KOPT-K1 (cell line): Measurements from ENCODE around the gene RPL13A.

Source experiments
- H3K27ac ChIP-seq: fragments of 200-600 bp; sonication (generic); 2 replicates; pipeline ENCODE4 v1.5.1; 2016; ENCODE audit warnings: antibody characterized with exemption, mild to moderate bottlenecking, low read depth, low read length; ENCODE audit not compliant: poor library complexity, severe bottlenecking
- H3K36me3 ChIP-seq: fragments of 200-600 bp; sonication (generic); 2 replicates; pipeline ENCODE4 v1.5.1; 2017; ENCODE audit warnings: antibody characterized with exemption, mild to moderate bottlenecking, low read length, moderate library complexity; ENCODE audit not compliant: insufficient read depth
- H3K9me3 ChIP-seq: fragments of 200-600 bp; sonication (generic); 2 replicates; pipeline ENCODE4 v1.5.1; 2017; ENCODE audit warnings: antibody characterized with exemption, low read length, mild to moderate bottlenecking; ENCODE audit not compliant: insufficient read depth, poor library complexity, severe bottlenecking

The RPL13A gene

DNA sequence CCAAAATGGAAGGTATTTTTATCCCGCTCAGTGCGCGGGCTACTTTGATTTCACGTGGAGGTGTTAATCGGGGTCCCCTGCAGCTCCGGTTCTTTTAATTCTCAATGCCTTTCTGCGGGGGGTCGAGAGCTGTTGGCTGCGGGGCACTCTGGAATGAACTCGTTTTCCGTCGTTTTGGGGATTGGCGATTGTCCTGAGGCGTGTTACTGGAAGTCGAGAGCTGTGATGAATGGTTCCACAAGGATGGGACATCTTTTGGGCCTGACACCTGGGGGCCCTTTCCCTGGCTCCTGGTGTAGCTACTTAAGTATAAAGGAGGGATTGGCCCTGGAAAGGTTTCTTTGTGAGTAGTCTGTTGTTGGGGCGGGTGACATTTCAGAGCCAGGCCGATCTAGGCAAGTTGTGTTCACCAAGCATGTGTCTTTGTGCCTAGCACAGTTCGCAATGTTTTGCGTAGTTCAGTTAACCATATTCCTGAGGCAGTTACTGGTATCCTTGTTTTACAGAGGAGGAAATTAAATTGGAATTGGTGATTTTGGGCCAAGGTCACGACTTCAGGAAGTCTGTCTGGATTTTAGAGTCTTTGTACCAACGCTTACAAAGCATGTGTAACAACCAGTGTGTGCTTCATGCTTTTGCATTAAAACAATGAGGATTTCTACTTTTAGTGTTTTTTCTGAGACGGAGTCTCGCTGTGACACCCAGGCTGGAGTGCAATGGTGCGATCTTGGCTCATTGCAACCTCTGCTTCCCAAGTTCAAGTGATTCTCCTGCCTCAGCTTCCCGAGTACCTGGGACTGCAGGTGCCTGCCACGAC, 846 bp downstream of the RPL13A start:
- peak overlapping the region; percentile 88 for H3K27ac ChIP-seq
- H3K9me3 ChIP-seq, result no peaks in the 10 kb centered on the region
- H3K36me3 ChIP-seq, result peaks cover 59% of the 10 kb centered on the region

GRCh38 chr19:49488863-49489537, 1.6 kb downstream of the RPL13A start:
- Histone ChIP-seq H3K9me3 (no peaks in the 10 kb centered on the region), H3K27ac (peak overlapping the region; percentile 88), H3K36me3 (peaks cover 59% of the 10 kb centered on the region)

DNA sequence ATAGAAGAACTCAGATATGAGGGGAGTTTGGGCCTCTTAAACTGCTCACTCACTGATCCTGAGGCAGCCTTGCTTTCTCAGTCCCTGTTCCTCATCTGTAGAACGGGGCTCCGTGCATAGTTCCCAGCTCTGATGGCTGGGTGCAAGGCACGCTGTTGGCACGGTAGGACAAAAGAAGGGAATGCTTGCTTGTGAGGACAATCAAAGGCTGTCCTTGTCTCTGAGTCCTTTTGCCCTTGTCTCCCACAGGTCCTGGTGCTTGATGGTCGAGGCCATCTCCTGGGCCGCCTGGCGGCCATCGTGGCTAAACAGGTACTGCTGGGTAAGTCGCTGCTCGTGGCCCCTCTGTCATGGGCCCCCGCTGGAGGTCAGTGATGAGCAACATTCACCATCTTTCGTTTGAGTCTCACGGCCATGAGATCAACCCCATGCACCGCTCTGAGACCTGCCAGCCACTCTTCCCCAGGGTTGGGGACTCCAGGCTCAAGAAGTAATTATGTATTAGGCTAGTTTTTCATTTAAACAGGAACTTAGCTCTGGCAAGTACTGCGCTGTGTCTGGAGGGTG, 2.3 kb downstream of the RPL13A start:
- Histone ChIP-seq H3K36me3 (peaks cover 59% of the 10 kb centered on the region), H3K27ac (peak overlapping the region; percentile 88), H3K9me3 (no peaks in the 10 kb centered on the region)

DNA sequence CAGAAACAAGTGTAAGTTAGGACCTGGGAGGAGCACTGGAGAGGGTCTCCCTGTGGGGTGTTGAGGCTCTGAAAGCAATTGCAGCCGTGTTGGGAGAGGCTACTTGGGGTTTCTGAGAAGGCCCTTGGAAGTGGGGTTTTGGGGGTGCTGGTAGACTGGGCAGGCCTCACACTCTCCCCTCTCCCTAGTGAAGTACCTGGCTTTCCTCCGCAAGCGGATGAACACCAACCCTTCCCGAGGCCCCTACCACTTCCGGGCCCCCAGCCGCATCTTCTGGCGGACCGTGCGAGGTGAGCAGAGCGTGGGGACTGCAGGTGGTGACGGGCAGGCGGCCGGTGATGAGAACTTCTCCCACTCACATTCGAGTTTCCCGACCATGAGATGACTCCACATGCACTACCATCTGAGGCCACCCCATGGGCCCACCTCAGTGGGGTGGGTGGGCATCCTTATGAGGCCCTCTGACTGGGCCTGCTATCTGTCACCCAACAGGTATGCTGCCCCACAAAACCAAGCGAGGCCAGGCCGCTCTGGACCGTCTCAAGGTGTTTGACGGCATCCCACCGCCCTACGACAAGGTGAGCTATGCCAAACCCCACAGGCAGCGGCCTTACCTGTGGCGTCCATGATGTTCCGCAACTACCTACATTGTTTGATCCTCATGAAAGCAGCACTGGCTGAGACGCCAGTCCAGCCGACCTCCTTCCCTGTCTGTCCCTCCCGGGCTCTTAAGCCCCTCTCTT, 3.0 kb downstream of the RPL13A start:
- Histone ChIP-seq H3K27ac (peak overlapping the region; percentile 88), H3K9me3 (no peaks in the 10 kb centered on the region), H3K36me3 (peaks cover 59% of the 10 kb centered on the region)

DNA sequence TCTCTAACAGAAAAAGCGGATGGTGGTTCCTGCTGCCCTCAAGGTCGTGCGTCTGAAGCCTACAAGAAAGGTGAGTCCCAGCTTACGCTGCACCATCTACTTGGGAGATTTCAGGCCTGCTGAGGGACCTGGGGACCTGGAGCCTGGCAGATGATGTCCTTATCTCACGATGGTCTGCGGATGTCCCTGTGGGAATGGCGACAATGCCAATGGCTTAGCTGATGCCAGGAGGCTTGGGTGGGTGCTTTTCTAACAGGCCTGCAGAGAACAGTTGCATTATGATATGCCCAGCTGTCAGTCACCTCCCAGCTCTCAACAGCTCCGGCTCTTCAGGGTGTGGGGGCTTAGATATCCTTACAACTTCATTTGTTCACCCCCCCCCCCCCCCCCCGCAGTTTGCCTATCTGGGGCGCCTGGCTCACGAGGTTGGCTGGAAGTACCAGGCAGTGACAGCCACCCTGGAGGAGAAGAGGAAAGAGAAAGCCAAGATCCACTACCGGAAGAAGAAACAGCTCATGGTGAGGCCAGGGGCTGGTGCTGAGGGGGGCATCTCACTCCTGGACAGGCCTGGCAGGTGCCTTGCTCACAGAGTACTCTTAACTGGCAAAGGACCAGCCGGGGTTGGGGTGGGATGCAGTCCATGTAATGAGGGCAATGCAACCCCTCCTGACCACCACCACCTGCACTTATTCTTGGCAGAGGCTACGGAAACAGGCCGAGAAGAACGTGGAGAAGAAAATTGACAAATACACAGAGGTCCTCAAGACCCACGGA, 3.8 kb downstream of the RPL13A start:
- peaks cover 59% of the 10 kb centered on the region for H3K36me3 ChIP-seq
- H3K9me3 ChIP-seq, result no peaks in the 10 kb centered on the region
- no peak overlapping the region for H3K27ac ChIP-seq

- no peaks in the 10 kb centered on the region for H3K9me3 ChIP-seq
- no peak overlapping the region for H3K27ac ChIP-seq
- H3K36me3 ChIP-seq, result peaks cover 59% of the 10 kb centered on the region
These were observed 4.6 kb downstream of the RPL13A start for GRCh38 chr19:49491804-49492572.

GRCh38 chr19:49492573-49493405, 5.4 kb downstream of the RPL13A start:
- Histone ChIP-seq H3K27ac (no peak overlapping the region), H3K9me3 (no peaks in the 10 kb centered on the region), H3K36me3 (peaks cover 65% of the 10 kb centered on the region)

DNA sequence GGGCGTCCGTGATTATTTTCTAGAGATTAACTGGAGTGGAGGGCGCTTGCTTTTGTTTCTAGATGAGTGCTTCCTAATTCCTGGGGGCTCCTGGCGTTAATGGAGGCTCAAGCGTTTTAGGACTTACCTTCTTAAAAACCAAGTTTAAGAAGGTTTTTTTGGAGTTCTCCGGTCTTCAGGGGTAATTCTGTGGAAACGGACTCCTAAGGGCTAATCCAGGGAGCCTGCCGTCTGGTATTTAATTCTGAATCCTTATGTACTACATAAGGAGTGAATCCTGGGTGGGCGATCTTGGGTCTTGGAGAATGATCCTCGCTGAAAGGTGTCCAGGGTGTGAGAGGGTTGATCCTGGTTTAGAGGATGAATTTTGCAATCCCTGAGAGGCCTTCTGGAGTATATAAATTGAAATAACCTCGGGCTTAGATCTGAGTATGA, 9.2 kb downstream of the RPL13A start:
- Histone ChIP-seq H3K36me3 (peaks cover 51% of the 10 kb centered on the region), H3K27ac (peak overlapping the region; percentile 87), H3K9me3 (no peaks in the 10 kb centered on the region)

GRCh38 chr19:49497047-49497788, 9.8 kb downstream of the RPL13A start:
- peaks cover 45% of the 10 kb centered on the region for H3K36me3 ChIP-seq
- no peaks in the 10 kb centered on the region for H3K9me3 ChIP-seq
- H3K27ac ChIP-seq, result peak overlapping the region; percentile 87

- Histone ChIP-seq H3K36me3 (peaks cover 40% of the 10 kb centered on the region), H3K9me3 (no peaks in the 10 kb centered on the region), H3K27ac (peak overlapping the region; percentile 87)
These were observed 10.3 kb downstream of the RPL13A start for GRCh38 chr19:49497789-49498103.

GRCh38 chr19:49498475-49498874, 11.1 kb downstream of the RPL13A start:
- H3K36me3 ChIP-seq, result peaks cover 32% of the 10 kb centered on the region
- peak overlapping the region; percentile 69 for H3K27ac ChIP-seq
- no peaks in the 10 kb centered on the region for H3K9me3 ChIP-seq

- peaks cover 31% of the 10 kb centered on the region for H3K36me3 ChIP-seq
- peak overlapping the region; percentile 69 for H3K27ac ChIP-seq
- no peaks in the 10 kb centered on the region for H3K9me3 ChIP-seq
These were observed 11.7 kb downstream of the RPL13A start for GRCh38 chr19:49499030-49499670.
